Neutrophil (primary cell): ENCODE data around the gene NTN1.

Source experiments
- H3K27ac ChIP-seq: fragments of 200-600 bp; sonication (generic); 2 replicates; pipeline ENCODE4 v1.5.1; 2016; ENCODE audit warnings: mild to moderate bottlenecking, moderate library complexity
- H3K27me3 ChIP-seq: fragments of 200-600 bp; sonication (generic); 2 replicates; pipeline ENCODE4 v1.6.0; 2016; ENCODE audit warnings: mild to moderate bottlenecking
- H3K36me3 ChIP-seq: fragments of 200-600 bp; sonication (generic); 2 replicates; pipeline ENCODE4 v1.5.1; 2017
- H3K4me1 ChIP-seq, 2 experiments: fragments of 200-600 bp in 1 of 2; sonication (generic) in 1 of 2; 1 replicate in 1 of 2; 2 replicates in 1 of 2; pipeline versions ENCODE4 v1.5.1 to v1.6.1; 2013 to 2016; ENCODE audit warnings: low read depth in 1 of 2, low read length in 1 of 2, mild to moderate bottlenecking in 1 of 2, moderate library complexity in 1 of 2; ENCODE audit not compliant: control insufficient read depth in 1 of 2, insufficient read depth in 1 of 2
- H3K4me3 ChIP-seq, 2 experiments: fragments of 200-600 bp in 1 of 2; sonication (generic) in 1 of 2; 1 replicate in 1 of 2; 2 replicates in 1 of 2; pipeline ENCODE4 v1.5.1; 2013 to 2016; ENCODE audit warnings: low read depth in 1 of 2, low read length in 1 of 2, mild to moderate bottlenecking in 1 of 2, moderate library complexity in 1 of 2
- H3K9me3 ChIP-seq: fragments of 200-600 bp; sonication (generic); 2 replicates; pipeline ENCODE4 v1.5.1; 2016
- CTCF ChIP-seq: fragments of 200-600 bp; sonication (generic); IDR thresholded peaks from 2 replicates; pipeline ENCODE4 v1.5.1; 2016; ENCODE audit warnings: antibody characterized with exemption

NTN1 gene

GRCh38 chr17:9202532-9202931, 181.2 kb downstream of the NTN1 start:
- H3K27ac ChIP-seq: no peak overlapping the region
- no peaks in the 10 kb centered on the region for H3K4me1 ChIP-seq
- H3K4me3 ChIP-seq: no peak overlapping the region
- no peaks in the 10 kb centered on the region for H3K36me3 ChIP-seq
- no peaks in the 10 kb centered on the region for H3K9me3 ChIP-seq
- TF ChIP-seq CTCF: no peak
- no peaks in the 10 kb centered on the region for H3K27me3 ChIP-seq

- no peaks in the 10 kb centered on the region for H3K9me3 ChIP-seq
These were observed 182.6 kb downstream of the NTN1 start for GRCh38 chr17:9203771-9204425.

GRCh38 chr17:9204637-9205329, 183.5 kb downstream of the NTN1 start:
- TF ChIP-seq CTCF: no peak
- H3K9me3 ChIP-seq: no peaks in the 10 kb centered on the region
- no peak overlapping the region for H3K4me3 ChIP-seq
- H3K27ac ChIP-seq: no peak overlapping the region
- no peaks in the 10 kb centered on the region for H3K36me3 ChIP-seq
- H3K4me1 ChIP-seq: no peaks in the 10 kb centered on the region
- H3K27me3 ChIP-seq: no peaks in the 10 kb centered on the region

More at GRCh38 chr17:9203771-9204425, 182.6 kb downstream of the NTN1 start:
- no peaks in the 10 kb centered on the region for H3K4me1 ChIP-seq
- no peak overlapping the region for H3K4me3 ChIP-seq
- no peak for TF ChIP-seq CTCF
- H3K36me3 ChIP-seq: no peaks in the 10 kb centered on the region
- no peaks in the 10 kb centered on the region for H3K27me3 ChIP-seq
- no peak overlapping the region for H3K27ac ChIP-seq

GRCh38 chr17:9205520-9206409, 184.5 kb downstream of the NTN1 start:
- Histone ChIP-seq H3K27ac (no peak overlapping the region), H3K36me3 (no peaks in the 10 kb centered on the region), H3K4me3 (no peak overlapping the region), H3K27me3 (no peaks in the 10 kb centered on the region), H3K9me3 (no peaks in the 10 kb centered on the region), H3K4me1 (no peaks in the 10 kb centered on the region)
- TF ChIP-seq CTCF: no peak

- H3K27me3 ChIP-seq: no peaks in the 10 kb centered on the region
- no peak overlapping the region for H3K4me3 ChIP-seq
- H3K27ac ChIP-seq: no peak overlapping the region
- H3K4me1 ChIP-seq: no peaks in the 10 kb centered on the region
- H3K36me3 ChIP-seq: no peaks in the 10 kb centered on the region
- no peaks in the 10 kb centered on the region for H3K9me3 ChIP-seq
- no peak for TF ChIP-seq CTCF
These were observed 185.0 kb downstream of the NTN1 start for GRCh38 chr17:9206410-9206703.
